HEK293 (cell line): ENCODE measurements around the gene PRRT1.
A peak's percentile ranks its signal among the peaks of the same experiment; 100 is the strongest.

Source experiments
- CTCF ChIA-PET: fragments of 350-600 bp; formaldehyde crosslinking; extraction: SDS; loops from one replicate; lab custom pipeline; 2021; ENCODE audit warnings: antibody characterized with exemption; lab: Yijun Ruan, JAX
- POLR2A ChIA-PET: fragments of 300-600 bp; formaldehyde crosslinking; extraction: SDS; loops from one replicate; lab custom pipeline; 2020; ENCODE audit warnings: antibody characterized with exemption, inconsistent platforms; lab: Yijun Ruan, JAX
- H3K27ac ChIP-seq: fragments of 200-500 bp; sonication (Bioruptor generic); 2 replicates; pipeline ENCODE4 v1.5.1; 2014; ENCODE audit warnings: low read depth, low read length, control low read depth, inconsistent platforms; ENCODE audit errors: extremely low read depth
- H3K36me3 ChIP-seq, 2 experiments: fragments of 200-500 bp in 1 of 2; sonication (Bioruptor generic) in 1 of 2; 1 replicate in 1 of 2; 2 replicates in 1 of 2; pipeline ENCODE4 v1.5.1; 2014 to 2017; ENCODE audit warnings: inconsistent platforms in 2 of 2, low read length in 2 of 2; ENCODE audit not compliant: control insufficient read depth in 2 of 2, insufficient read depth in 1 of 2
- H3K4me1 ChIP-seq: fragments of 200-500 bp; sonication (Bioruptor generic); 2 replicates; pipeline ENCODE4 v1.5.1; 2014; ENCODE audit warnings: mild to moderate bottlenecking, low read length, inconsistent platforms; ENCODE audit not compliant: control insufficient read depth, insufficient read depth
- H3K4me3 ChIP-seq: 2 replicates; pipeline ENCODE4 v1.5.1; 2011; ENCODE audit warnings: low read depth, mild to moderate bottlenecking, control low read depth, low read length, moderate library complexity
- H3K9me3 ChIP-seq: fragments of 200-500 bp; sonication (Bioruptor generic); 2 replicates; pipeline ENCODE4 v1.5.1; 2014; ENCODE audit warnings: low read depth, low read length, inconsistent platforms; ENCODE audit not compliant: control insufficient read depth, insufficient read depth
- GLIS2 ChIP-seq: fragments of 450-650 bp; formaldehyde crosslinking; IDR thresholded peaks from 2 replicates; pipeline ENCODE4 v1.5.1; 2016; ENCODE audit warnings: missing biosample characterization, missing genetic modification characterization
- HOXC10 ChIP-seq: sonication (generic); formaldehyde crosslinking; IDR thresholded peaks from 2 replicates; pipeline ENCODE4 v1.8.1; 2023; ENCODE audit warnings: mild to moderate bottlenecking, missing genetic modification reagents
- HOXD13 ChIP-seq: sonication (generic); formaldehyde crosslinking; IDR thresholded peaks from 2 replicates; pipeline ENCODE4 v1.8.0; 2022; ENCODE audit warnings: missing genetic modification reagents, borderline replicate concordance
- OSR2 ChIP-seq: fragments of 450-650 bp; formaldehyde crosslinking; IDR thresholded peaks from 2 replicates; pipeline ENCODE4 v1.5.1; 2016; ENCODE audit warnings: missing biosample characterization, missing genetic modification characterization
- PBX3 ChIP-seq: sonication (generic); formaldehyde crosslinking; IDR thresholded peaks from 2 replicates; pipeline ENCODE4 v1.8.1; 2022; ENCODE audit warnings: mild to moderate bottlenecking, moderate library complexity, missing genetic modification reagents
- ZBTB48 ChIP-seq: fragments of 450-650 bp; formaldehyde crosslinking; IDR thresholded peaks from 2 replicates; pipeline ENCODE4 v1.5.1; 2016; ENCODE audit warnings: missing biosample characterization, missing genetic modification characterization
- ZFHX2 ChIP-seq: fragments of 450-650 bp; formaldehyde crosslinking; conservative IDR thresholded peaks from 2 replicates; pipeline ENCODE4 v1.5.1; 2016; ENCODE audit warnings: missing biosample characterization, missing genetic modification characterization
- ZIC2 ChIP-seq: fragments of 450-650 bp; formaldehyde crosslinking; IDR thresholded peaks from 2 replicates; pipeline ENCODE4 v1.5.1; 2016; ENCODE audit warnings: missing biosample characterization, missing genetic modification characterization
- ZNF157 ChIP-seq: fragments of 450-650 bp; formaldehyde crosslinking; IDR thresholded peaks from 2 replicates; pipeline ENCODE4 v1.5.1; 2016; ENCODE audit warnings: missing biosample characterization, missing genetic modification characterization
- ZNF19 ChIP-seq: fragments of 450-650 bp; formaldehyde crosslinking; IDR thresholded peaks from 2 replicates; pipeline ENCODE4; 2016; ENCODE audit warnings: missing biosample characterization, missing genetic modification characterization, low read depth
- ZNF2 ChIP-seq: fragments of 450-650 bp; formaldehyde crosslinking; IDR thresholded peaks from 2 replicates; pipeline ENCODE4 v1.5.1; 2016; ENCODE audit warnings: missing biosample characterization, missing genetic modification characterization
- ZNF335 ChIP-seq: fragments of 450-650 bp; formaldehyde crosslinking; conservative IDR thresholded peaks from 2 replicates; pipeline ENCODE4 v1.5.1; 2016; ENCODE audit warnings: missing biosample characterization, missing genetic modification characterization
- ZNF48 ChIP-seq: fragments of 450-650 bp; formaldehyde crosslinking; IDR thresholded peaks from 2 replicates; pipeline ENCODE4 v1.5.1; 2016; ENCODE audit warnings: missing biosample characterization, missing genetic modification characterization
- ZNF585B ChIP-seq: fragments of 450-650 bp; formaldehyde crosslinking; IDR thresholded peaks from 2 replicates; pipeline ENCODE4 v1.5.1; 2016; ENCODE audit warnings: missing biosample characterization, missing genetic modification characterization
- ZNF629 ChIP-seq: fragments of 450-650 bp; formaldehyde crosslinking; IDR thresholded peaks from 2 replicates; pipeline ENCODE4 v1.5.1; 2017; ENCODE audit warnings: missing biosample characterization, missing genetic modification characterization
- TF ChIP-seq, protein P1 (sequence below): fragments of 450-650 bp; formaldehyde crosslinking; IDR thresholded peaks from 2 replicates; pipeline ENCODE4 v1.5.1; 2016; ENCODE audit warnings: missing biosample characterization, missing genetic modification characterization
- TF ChIP-seq, protein P2 (sequence below): fragments of 450-650 bp; formaldehyde crosslinking; IDR thresholded peaks from 2 replicates; pipeline ENCODE4 v1.5.1; 2016; ENCODE audit warnings: missing biosample characterization, missing genetic modification characterization, borderline replicate concordance
- TF ChIP-seq, protein P3 (sequence below): fragments of 450-650 bp; formaldehyde crosslinking; IDR thresholded peaks from 2 replicates; pipeline ENCODE4 v1.5.1; 2017; ENCODE audit warnings: missing biosample characterization, mild to moderate bottlenecking, missing genetic modification characterization, moderate library complexity
- TF ChIP-seq, protein P4 (sequence below): fragments of 450-650 bp; formaldehyde crosslinking; IDR thresholded peaks from 2 replicates; pipeline ENCODE4 v1.5.1; 2016; ENCODE audit warnings: missing biosample characterization, missing genetic modification characterization
- TF ChIP-seq, protein P5 (sequence below): fragments of 450-650 bp; IDR thresholded peaks from 2 replicates; pipeline ENCODE4 v1.5.1; 2018; ENCODE audit warnings: missing biosample characterization, mild to moderate bottlenecking, missing genetic modification characterization

The PRRT1 gene

DNA sequence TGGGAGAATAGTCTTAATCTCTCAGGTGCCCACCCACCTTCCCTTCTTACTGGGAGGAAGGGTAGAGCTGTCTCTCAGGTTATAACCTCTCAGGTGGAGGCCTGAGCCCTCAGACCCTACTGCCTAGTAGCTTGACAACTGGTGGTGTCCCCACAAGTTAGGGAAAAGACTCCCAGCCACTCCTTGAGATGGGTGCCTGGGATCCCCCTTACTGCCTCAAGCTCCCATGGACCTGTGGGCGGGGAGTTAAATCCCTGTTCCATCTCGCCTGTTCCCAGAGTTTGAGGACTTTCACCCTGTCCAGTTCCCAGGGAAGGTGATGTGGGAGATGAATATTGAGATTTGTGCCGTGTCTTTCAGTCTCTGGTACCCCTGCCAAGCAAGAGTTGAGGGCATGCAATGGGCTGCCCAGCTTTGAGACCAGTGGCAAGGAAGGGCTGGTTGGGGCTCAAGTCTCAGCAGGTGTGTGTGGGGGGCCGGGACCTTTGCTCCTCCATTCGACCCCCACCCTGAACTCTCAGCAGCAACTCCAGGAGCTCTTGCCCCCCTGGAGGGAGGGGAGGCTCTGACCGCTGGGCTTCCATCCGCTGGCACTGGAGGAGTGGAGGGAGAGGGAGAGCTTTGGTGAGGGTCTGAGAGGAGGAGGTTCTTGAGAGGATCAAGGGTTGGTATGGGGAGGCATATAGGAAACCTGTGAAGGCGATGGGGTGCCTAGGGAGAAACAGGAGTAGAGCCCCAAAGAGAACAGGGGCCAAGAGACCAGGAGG is 39.4 kb upstream of the PRRT1 start:
- ChIA-PET POLR2A (interaction anchor here (0.7 to 2.2 kb wide), 10 partner anchors 12 to 781 kb away, joined by 5 to 18 read pairs (median 6); partner anchors contain the start of genes AGPAT1, ATF6B, FKBPL and HSPA1B), CTCF (interaction anchor here (0.7 to 1.8 kb wide), 3 partner anchors 9 to 422 kb away, joined by 3 to 6 read pairs (median 4); no protein-coding TSS in a partner anchor)
- TF ChIP-seq ZBTB48 (tag by site-specific recombination) (0 out of 2 replicates have a peak, but pooled peaks have one; percentile 22), ZNF335 (tag by site-specific recombination) (no peak), ZIC2 (tag by site-specific recombination) (peak; percentile 17; the same call in 1 of the 2 replicates), ZNF585B (no peak)
- no peaks in the 10 kb centered on the region for H3K9me3 ChIP-seq
- H3K27ac ChIP-seq: peak overlapping the region; percentile 74
- H3K36me3 ChIP-seq: peaks cover 0 to 24% of the 10 kb centered on the region in 2 experiments; a peak in 1 of 3 replicates
- no peak overlapping the region for H3K4me3 ChIP-seq
- H3K4me1 ChIP-seq: peaks cover 10% of the 10 kb centered on the region

DNA sequence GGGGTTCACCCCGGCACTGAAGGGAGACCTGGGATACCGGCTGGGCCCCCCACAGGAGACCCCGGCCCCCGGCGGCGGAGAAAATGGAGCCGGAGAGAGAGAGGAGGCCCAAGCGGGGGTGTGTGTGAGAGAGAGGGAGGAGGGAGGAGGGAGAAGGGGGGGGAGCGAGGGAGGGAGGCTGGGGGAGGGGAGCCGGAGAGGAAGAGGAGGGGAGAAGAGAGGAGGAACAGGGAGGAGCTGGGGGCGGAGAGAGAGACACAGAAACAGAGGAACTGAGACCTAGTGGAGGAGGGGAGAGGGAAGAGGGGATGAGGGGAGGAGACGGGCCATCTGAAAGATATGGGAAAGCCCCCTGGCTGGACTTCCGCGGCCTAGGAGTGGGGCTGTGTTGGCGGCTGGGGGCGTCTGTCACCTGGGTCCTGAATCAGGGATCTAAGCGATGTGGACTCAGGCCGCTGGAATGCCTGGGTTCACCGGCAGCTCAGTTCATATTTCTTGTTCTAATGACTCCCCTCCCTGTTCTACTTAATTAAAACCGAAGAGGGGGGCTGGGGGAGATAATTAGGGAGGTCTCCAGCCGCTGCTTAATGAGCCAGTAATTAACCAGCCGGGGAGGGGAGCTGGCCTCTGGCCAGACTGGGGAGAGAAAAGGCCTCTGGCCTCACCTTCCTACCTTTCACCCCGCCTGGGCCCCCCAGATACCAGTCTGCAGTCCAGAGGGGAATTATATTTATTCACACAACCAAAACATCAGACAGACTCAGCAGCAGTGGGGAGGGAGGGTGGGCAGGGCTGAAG is 38.5 kb upstream of the PRRT1 start, which contains the start of gene PBX2:
PBX2 (minus strand) TSS at position 149 of the 798 bp plus-strand sequence. CDS start 287 bp downstream, outside the sequence.
- H3K9me3 ChIP-seq: no peaks in the 10 kb centered on the region
- peaks cover 10% of the 10 kb centered on the region for H3K4me1 ChIP-seq
- peak within 1 kb of the TSS; percentile 77 for H3K27ac ChIP-seq
- ChIA-PET CTCF (interaction anchor here (0.6 to 1.8 kb wide), 3 partner anchors 8 to 71 kb away, joined by 3 to 6 read pairs (median 3); no protein-coding TSS in a partner anchor), POLR2A (interaction anchor here (0.6 to 2.2 kb wide), 15 partner anchors 11 to 1082 kb away, joined by 3 to 18 read pairs (median 6); partner anchors contain the start of genes AGPAT1, ATF6B, FKBPL and GPANK1)
- H3K36me3 ChIP-seq: peaks cover 0 to 27% of the 10 kb centered on the region in 2 experiments; a peak in 1 of 3 replicates
- H3K4me3 ChIP-seq: peak within 1 kb of the TSS; percentile 62
- TF ChIP-seq ZFHX2 (peak; percentile 93), ZNF2 (tag by site-specific recombination) (peak; percentile 61; the same call in 1 of the 2 replicates), PBX3 (no peak), HOXD13 (0 out of 2 replicates have a peak, but pooled peaks have one; percentile 56), ZNF629 (peak; percentile 70), ZNF157 (no peak), ZNF48 (no peak), OSR2 (tag by site-specific recombination) (no peak), GLIS2 (tag by site-specific recombination) (peak; percentile 79), ZNF19 (no peak), HOXC10 (CRISPR knock-in tag) (no peak)
- TF ChIP-seq, protein P1, sequence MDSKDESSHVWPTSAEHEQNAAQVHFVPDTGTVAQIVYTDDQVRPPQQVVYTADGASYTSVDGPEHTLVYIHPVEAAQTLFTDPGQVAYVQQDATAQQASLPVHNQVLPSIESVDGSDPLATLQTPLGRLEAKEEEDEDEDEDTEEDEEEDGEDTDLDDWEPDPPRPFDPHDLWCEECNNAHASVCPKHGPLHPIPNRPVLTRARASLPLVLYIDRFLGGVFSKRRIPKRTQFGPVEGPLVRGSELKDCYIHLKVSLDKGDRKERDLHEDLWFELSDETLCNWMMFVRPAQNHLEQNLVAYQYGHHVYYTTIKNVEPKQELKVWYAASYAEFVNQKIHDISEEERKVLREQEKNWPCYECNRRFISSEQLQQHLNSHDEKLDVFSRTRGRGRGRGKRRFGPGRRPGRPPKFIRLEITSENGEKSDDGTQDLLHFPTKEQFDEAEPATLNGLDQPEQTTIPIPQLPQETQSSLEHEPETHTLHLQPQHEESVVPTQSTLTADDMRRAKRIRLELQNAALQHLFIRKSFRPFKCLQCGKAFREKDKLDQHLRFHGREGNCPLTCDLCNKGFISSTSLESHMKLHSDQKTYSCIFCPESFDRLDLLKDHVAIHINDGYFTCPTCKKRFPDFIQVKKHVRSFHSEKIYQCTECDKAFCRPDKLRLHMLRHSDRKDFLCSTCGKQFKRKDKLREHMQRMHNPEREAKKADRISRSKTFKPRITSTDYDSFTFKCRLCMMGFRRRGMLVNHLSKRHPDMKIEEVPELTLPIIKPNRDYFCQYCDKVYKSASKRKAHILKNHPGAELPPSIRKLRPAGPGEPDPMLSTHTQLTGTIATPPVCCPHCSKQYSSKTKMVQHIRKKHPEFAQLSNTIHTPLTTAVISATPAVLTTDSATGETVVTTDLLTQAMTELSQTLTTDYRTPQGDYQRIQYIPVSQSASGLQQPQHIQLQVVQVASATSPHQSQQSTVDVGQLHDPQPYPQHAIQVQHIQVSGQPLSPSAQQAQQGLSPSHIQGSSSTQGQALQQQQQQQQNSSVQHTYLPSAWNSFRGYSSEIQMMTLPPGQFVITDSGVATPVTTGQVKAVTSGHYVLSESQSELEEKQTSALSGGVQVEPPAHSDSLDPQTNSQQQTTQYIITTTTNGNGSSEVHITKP (tag by site-specific recombination): peak; percentile 79
- TF ChIP-seq, protein P2, sequence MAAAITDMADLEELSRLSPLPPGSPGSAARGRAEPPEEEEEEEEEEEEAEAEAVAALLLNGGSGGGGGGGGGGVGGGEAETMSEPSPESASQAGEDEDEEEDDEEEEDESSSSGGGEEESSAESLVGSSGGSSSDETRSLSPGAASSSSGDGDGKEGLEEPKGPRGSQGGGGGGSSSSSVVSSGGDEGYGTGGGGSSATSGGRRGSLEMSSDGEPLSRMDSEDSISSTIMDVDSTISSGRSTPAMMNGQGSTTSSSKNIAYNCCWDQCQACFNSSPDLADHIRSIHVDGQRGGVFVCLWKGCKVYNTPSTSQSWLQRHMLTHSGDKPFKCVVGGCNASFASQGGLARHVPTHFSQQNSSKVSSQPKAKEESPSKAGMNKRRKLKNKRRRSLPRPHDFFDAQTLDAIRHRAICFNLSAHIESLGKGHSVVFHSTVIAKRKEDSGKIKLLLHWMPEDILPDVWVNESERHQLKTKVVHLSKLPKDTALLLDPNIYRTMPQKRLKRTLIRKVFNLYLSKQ (tag by site-specific recombination): no peak
- TF ChIP-seq, protein P3, sequence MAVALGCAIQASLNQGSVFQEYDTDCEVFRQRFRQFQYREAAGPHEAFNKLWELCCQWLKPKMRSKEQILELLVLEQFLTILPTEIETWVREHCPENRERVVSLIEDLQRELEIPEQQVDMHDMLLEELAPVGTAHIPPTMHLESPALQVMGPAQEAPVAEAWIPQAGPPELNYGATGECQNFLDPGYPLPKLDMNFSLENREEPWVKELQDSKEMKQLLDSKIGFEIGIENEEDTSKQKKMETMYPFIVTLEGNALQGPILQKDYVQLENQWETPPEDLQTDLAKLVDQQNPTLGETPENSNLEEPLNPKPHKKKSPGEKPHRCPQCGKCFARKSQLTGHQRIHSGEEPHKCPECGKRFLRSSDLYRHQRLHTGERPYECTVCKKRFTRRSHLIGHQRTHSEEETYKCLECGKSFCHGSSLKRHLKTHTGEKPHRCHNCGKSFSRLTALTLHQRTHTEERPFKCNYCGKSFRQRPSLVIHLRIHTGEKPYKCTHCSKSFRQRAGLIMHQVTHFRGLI: no peak
- TF ChIP-seq, protein P4, sequence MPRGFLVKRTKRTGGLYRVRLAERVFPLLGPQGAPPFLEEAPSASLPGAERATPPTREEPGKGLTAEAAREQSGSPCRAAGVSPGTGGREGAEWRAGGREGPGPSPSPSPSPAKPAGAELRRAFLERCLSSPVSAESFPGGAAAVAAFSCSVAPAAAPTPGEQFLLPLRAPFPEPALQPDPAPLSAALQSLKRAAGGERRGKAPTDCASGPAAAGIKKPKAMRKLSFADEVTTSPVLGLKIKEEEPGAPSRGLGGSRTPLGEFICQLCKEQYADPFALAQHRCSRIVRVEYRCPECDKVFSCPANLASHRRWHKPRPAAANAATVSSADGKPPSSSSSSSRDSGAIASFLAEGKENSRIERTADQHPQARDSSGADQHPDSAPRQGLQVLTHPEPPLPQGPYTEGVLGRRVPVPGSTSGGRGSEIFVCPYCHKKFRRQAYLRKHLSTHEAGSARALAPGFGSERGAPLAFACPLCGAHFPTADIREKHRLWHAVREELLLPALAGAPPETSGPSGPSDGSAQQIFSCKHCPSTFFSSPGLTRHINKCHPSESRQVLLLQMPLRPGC (tag by site-specific recombination): peak; percentile 45; the same call in 1 of the 2 replicates
- TF ChIP-seq, protein P5, sequence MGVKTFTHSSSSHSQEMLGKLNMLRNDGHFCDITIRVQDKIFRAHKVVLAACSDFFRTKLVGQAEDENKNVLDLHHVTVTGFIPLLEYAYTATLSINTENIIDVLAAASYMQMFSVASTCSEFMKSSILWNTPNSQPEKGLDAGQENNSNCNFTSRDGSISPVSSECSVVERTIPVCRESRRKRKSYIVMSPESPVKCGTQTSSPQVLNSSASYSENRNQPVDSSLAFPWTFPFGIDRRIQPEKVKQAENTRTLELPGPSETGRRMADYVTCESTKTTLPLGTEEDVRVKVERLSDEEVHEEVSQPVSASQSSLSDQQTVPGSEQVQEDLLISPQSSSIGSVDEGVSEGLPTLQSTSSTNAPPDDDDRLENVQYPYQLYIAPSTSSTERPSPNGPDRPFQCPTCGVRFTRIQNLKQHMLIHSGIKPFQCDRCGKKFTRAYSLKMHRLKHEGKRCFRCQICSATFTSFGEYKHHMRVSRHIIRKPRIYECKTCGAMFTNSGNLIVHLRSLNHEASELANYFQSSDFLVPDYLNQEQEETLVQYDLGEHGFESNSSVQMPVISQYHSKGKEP (tag by site-specific recombination): no peak
